ENCODE data around the gene MTCH1.
"Not testable (repeated sequence)": the region's sequence is repeated elsewhere in the genome, so short reads cannot be mapped to it uniquely, and the experiment has no call there.

Gene MTCH1

DNA sequence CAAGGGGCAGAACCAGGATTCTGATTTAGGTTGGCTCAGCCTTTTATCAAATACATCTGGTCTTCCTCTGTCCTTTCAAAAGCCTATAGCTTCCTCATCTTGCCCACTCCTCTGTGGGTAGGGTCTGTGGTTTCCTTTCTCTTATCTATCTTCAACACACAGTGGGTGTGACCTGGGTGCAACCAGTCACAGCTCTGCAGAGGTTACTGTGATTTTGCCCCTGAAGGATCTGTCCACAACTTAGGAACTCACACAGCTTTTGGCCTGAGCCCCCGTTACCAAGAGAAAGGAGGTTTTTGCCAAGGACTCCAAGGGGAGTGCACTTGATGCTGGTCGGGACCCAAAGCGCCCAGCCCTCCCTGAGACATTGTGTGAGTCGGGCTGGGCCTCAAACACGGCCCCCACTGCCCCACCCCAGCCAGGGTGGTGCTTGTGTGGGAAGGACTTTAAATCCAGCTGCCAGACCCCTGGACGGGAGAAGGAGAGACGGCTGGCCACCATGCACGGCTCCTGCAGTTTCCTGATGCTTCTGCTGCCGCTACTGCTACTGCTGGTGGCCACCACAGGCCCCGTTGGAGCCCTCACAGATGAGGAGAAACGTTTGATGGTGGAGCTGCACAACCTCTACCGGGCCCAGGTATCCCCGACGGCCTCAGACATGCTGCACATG lies 31.6 kb downstream of the MTCH1 start, which contains the start of gene PI16:
TSS of gene PI16 (plus strand) at position 477 of the 670 bp plus-strand sequence. CDS start at position 500, 23 bp downstream.
- no peak for DNase-seq (ENCODE audit: low read depth, low spot score)

DNA sequence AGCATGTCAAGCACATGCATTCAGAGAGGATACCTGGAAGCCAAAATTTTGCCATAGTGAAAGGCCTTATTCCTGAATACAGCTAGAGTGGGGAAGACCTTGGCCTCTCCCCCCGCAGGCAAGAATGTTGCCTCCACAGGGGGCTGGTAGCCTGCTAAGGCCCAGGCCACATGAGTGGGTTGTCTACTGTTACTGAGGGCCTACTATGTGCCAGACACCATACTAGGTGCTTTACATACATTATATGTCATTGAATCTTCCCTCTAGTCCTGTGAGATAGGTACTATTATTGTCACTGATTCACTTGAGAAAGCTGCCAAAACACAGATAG lies 32.1 kb downstream of the MTCH1 start:
- DNase-seq (ENCODE audit: low read depth, low spot score) = no peak

DNA sequence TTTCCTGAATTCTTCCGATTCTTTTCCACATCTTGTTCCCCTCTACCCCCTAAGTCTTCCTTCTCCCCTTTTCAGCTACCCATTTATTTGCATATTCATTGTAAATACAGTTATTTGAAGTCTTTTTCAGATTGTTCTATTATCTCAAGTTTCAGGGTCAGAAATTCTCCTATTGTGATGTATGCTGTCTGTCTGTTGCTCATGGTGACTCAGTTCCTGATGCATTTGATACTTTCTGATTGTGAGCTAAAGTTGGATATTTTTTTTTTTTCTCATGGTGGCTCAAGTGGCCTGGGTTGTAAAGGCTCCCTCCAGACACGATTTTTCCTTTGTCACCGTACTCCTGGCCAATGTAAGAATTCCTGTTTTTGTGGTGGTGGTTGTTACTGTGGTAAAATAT lies 36.4 kb downstream of the MTCH1 start:
- peak; percentile 37 for DNase-seq (ENCODE audit: low read depth, low spot score)

DNA sequence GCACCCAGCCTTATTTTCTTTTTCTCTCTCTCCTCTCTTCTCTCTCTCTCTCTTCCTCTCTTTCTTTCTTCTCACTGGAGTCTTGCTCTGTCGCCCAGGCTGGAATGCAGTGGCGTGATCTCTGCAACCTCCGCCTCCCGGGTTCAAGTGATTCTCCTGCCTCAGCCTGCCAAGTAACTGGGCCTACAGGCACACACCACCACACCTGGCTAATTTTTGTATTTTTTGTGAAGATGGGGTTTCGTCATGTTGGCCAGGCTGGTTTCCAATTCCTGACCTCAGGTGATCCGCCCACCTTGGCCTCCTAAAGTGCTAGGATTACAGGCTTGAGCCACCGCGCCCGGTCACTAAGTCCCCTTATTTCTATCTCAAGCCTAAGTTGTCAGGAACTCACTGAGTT lies 36.9 kb downstream of the MTCH1 start:
- DNase-seq (ENCODE audit: low read depth, low spot score) = not testable (repeated sequence)

DNA sequence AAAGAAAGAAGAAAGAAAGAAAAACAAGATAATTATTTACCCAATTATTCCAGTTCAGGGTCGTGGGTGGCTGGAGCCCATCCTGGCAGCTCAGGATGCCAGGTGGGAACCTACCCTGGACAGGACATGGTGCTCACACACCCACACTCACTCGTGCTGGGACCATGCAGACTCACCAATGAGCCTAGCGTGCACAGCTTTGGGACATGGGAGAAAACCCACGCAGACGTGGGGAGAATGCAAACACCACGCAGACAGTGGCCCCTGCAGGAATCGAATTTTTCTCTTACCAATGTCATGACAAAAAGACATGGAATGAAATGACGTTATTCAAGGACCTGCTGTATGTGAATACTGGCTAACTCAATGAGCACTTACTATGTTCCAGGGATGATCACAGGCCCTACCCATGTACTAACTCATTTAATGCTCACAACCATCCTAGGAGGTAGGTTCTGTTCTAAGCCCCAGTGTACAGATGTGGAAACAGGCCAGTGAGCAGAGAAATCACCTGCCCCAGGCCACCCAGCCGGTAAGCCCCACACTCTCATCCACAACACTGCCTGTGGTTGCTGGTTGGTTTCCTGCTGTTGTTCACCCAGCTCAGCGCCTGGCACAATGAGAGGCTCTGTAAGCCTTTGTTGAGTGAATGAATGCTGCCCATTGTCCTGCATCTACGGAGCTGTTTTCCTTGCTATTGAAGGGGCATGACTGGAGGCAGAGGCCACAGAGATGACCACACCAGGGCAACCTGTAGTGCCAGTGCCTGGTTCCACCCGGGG lies 38.2 kb downstream of the MTCH1 start:
- DNase-seq (ENCODE audit: low read depth, low spot score) = no peak

DNA sequence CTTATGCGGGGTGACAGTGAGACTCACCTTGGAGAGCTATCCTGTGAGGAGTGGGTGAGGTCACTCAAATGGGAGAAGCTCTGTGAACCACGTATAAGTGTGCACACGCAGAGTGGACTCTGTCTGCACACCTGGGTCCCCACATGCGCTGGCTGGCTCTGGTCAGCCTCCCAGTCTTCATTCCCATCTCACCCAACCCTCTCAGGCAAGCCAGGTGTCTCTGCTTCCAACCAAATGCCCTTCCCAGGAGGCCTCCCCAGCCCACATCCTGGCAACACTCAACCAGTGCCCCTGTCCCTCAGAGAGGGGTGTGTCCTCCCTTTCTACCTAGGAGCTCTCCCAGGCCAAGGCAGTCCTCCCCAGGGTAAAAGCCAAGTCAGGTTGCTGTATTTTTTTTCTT lies 39.5 kb downstream of the MTCH1 start:
- DNase-seq (ENCODE audit: low read depth, low spot score) = no peak

DNA sequence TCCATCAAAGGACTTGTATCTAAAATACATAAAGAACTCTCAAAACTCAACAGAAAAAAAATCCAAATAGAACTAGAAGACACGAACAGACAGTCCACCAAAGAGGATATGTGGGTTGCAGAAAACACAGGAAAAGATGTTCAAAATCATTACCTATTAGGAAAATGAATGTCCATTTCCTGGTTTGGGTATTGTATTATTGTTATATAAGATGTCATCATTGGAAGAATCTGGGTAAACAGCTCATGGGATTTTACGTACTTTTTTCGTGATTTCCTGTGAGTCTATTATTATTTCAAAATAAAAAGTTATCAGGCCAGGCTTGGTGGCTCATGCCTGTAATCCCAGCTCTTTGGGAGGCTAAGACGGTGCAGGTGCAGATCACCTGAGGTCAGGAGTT lies 40.7 kb downstream of the MTCH1 start:
- DNase-seq (ENCODE audit: low read depth, low spot score) = no peak

DNA sequence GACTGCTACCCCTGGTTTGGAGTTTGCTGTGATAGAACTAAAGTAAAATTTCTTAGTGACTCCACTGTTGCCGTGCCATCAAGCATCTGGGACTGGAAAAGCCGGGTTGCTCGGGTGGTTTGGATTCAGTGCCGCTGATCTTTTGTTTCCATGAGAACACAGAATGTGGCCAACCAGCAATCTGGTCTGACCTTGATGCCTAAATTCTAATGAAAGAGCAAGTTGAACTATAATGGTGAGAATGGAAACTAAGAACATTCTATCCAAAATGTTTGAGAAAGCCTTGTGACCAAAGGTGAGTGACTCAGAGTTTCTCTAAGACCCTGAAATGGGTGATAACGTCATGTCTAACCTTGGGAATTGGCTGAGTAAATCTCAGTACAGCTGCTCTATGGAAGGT lies 41.3 kb downstream of the MTCH1 start:
- no peak for DNase-seq (ENCODE audit: low read depth, low spot score)

DNA sequence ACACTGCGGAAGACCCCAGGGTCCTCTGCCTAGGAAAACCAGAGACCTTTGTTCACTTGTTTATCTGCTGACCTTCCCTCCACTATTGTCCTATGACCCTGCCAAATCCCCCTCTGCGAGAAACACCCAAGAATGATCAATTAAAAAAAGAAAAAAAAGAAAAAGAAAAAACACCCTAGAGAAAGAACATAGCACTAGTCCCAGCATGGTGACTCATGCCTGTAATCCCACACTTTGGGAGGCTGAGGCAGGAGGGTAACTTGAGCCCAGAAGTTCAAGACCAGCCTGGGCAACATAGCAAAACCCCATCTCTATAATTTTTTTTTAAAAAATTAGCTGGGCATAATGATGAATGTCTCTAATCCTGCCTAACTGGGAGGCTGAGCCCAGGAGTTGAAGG lies 43.7 kb downstream of the MTCH1 start:
- not testable (repeated sequence) for DNase-seq (ENCODE audit: low read depth, low spot score)

DNA sequence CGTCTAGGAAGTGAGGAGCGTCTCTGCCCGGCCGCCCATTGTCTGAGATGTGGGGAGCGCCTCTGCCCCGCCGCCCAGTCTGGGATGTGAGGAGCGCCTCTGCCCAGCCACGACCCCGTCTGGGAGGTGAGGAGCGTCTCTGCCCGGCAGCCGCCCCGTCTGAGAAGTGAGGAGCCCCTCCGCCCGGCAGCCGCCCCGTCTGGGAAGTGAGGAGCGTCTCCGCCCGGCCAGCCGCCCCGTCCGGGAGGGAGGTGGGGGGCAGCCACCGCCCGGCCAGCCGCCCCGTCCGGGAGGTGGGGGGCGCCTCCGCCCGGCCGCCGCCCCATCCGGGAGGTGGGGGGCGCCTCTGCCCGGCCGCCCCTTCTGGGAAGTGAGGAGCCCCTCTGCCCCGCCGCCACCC lies 44.4 kb downstream of the MTCH1 start:
- not testable (repeated sequence) for DNase-seq (ENCODE audit: low read depth, low spot score)

DNA sequence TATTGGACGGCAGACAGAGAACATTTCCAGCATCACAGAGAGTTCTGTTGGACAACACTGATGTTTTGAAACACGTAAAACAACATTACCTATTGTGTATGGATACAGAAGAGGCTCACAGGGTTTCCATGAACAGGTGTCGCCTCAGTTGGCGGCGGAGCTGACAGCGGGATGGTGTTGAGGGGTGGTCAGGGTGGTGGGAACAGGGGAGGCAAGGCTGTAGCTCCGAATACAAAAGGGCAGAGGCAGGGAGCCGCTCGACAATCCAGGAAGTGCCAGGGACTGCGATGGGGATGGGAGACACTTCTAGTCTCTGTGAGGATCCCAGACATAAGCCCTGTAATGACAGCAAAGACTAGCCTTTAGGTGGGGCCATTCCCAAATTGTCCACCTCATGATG lies 46.0 kb downstream of the MTCH1 start:
- no peak for DNase-seq (ENCODE audit: low read depth, low spot score)

DNA sequence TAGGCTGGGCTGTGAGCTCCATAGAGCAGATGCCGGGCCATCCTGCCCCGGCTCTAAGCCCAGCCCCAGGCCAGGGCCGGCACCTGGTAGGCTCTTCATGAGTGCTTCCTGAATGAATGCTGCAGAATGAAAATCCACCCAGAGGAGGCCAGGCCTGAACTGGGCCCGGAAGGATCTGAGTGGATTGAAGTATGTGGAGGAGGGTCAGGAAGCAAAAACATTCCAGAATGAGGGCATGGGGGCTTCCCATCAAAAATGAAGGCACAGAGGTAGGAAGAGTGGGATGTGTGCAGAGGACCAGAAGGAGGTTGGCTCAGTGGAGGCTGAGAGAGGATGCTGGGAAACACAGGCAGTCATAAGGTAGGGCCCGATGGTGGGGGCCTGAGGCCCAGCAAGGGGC lies 47.0 kb downstream of the MTCH1 start:
- not testable (repeated sequence) for DNase-seq (ENCODE audit: low read depth, low spot score)

DNA sequence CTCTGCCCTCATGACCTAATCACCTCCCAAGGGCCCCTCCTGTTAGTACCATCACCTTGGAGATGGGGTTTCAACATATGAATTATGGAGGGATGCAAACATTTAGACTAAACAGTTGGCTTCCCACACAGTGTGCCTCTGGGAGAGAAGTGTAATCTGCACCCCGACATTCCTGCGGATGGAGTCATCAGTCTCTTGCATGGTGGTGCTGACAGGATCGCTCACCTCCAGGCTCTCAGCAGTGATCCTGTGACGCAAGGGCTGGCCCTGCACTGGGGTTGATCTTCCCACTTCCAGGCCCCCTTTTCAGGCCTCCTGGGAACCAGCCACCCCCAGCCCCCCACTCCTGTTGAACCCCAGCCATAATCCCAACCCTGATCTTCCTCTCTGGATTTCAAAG lies 47.5 kb downstream of the MTCH1 start:
- DNase-seq (ENCODE audit: low read depth, low spot score) = peak; percentile 48

DNA sequence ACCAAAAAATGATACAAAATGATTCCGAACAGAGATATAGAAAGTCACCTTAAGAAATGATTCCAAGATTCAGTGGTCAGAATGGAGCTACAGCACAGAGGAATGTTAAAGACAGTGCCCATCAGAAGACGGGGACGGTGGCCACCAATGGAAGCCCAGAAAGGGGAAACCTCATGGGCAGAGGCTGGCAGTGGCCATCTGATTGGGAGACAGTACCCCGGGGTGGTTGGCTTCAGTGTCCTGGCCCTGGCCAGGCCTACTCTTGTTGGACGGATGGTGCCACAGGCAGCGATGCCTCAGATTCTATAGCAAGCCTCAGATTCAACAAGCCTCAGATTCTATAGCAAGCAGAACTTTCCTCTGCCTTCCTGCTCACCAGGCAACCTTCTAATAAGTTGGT lies 48.1 kb downstream of the MTCH1 start:
- no peak for DNase-seq (ENCODE audit: low read depth, low spot score)

DNA sequence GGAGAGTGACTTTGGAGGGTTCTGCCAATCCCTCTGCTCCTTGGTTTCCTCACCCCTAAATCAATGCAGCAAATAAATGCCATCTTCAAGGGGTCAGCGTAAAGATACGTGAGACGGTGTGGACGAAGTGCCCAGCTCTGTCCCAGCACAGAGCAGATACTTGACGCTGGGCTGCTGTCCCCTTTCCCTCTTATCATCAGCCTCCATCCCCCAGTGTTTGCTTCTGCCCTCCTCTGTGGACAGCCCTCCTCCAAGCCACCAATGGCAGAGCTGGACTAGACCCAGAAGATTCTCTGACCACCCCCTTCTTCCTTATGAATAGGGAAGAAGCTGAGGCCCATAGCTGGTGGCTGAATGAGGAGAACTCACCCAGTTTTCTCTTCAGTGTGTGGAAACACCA lies 49.2 kb downstream of the MTCH1 start:
- no peak for DNase-seq (ENCODE audit: low read depth, low spot score)

DNA sequence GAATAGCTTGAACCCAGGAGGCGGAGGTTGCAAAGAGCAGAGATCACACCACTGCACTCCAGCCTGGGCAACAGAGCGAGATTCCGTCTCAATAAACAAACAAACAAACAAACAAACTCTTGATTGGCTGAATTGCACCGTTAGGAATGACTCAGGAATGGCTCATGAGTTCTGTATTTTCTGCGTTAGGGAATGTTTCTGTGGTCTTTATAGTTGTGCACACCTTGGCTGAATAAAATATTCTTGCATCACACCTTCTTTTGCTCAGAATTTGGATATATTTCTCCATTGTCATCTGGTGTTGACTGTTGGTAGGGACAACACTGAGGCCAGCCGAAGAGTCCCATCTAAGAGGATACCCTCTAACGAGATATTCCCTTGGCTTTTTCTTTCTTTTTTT lies 51.1 kb downstream of the MTCH1 start:
- no peak for DNase-seq (ENCODE audit: low read depth, low spot score)

DNA sequence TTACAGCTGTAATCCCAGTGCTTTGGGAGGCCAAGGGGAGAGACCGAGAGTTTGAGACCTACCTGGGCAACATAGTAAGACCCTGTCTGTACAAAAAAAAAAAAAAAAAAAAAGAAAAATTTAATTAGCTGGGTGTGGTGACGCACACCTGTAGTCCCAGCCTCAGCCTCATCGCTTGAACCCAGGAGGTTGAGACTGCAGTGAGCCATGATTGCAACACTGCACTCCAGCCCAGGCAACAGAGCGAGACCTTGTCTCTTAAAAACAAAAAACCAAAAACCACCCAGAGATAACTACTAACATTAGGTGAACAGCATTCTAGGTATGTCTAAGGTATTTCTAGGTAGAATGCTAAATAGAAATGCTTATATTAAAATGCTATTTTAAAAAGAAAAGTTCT lies 52.5 kb downstream of the MTCH1 start:
- no peak for DNase-seq (ENCODE audit: low read depth, low spot score)

DNA sequence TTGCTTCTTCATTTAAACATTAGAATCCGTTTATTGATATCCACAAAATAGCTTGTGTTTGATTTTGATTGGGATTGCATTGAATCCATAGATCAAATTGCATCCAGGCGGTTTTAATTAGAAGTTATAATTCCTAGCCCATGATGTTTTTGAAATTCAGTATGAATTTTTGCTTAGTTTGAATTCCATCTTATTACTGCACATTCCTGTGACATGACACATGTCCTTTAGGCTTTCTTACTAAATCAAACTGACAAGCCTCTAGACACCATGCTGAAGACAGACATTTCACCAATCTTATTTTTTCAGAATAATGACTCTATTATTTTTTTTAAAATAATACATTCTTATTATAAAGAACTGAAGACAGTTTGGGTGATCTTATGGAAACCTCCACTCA lies 52.9 kb downstream of the MTCH1 start:
- DNase-seq (ENCODE audit: low read depth, low spot score) = no peak

DNA sequence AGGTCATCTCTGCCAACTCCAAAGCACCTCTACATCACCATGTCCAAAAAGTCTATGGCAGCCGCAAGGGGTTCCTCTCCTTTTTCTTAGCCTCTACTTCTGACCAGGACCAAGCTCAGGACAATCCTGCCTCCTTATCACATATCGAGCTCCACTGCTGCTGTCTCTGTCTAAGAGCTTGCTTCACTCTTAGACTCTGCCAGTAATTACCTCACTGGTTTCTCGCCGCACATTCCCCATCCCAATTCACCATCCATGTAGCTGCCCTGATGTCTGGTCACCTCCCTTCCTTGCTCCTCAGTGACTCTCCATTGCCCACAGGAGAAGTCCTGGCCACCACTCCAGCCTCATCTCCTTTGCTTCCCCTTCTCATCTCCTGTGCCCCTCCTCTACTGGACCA lies 55.5 kb downstream of the MTCH1 start:
- no peak for DNase-seq (ENCODE audit: low read depth, low spot score)

DNA sequence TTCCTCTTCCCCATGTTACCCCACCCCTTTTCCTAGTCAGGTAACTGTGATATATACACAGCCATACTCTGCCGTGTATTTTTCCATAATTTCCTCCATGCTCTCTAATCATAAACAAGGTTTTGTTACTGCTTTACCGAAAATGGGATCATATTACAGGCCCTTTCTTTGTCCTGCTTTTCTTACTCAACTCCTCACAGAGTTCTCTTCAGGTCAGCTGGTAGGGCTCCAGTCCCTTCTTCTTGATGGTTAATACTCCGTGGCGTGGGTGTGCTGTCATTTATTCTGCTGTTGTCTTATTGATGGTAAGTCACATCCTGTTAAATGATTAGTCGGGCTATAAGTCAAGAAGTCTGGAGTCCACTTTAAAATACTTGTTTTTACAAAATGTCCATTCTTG lies 56.4 kb downstream of the MTCH1 start:
- DNase-seq (ENCODE audit: low read depth, low spot score) = no peak

DNA sequence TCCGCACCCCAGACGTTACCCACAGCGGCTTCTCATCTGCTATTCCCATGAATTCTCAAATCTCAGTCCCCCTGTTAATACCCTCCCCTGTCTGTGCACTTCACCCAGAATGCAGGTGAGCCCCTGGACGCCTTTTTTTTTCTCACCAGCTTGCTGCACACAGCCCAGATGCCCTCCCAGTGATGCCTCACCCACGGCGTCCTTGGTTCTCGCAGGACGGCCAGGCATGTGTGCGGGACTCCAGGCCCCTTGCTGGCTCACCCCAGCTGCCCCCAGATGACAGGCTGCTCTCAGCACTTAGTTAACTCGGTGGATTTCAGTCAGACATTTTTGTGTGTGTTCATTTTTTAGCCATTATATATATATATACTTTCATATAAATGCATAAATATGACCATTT lies 56.8 kb downstream of the MTCH1 start:
- no peak for DNase-seq (ENCODE audit: low read depth, low spot score)

DNA sequence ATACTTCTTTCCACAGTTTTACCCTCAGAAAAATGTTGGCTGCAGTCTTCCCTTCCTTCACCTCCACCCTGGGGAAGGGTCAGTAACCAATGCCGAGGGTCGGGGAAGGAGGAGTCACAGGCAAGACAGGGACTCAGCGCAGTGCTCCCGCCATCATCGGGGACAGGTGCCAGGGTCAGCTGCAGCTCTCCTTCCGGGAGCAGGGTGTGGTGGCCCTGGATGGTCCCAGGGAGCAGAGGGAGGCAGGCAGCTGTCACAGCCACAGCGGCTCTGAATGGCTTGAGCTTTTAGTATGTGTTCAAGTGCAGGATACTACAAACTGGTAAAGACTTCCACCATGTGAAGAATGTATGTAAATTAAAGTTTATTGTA lies 57.5 kb downstream of the MTCH1 start:
- DNase-seq (ENCODE audit: low read depth, low spot score) = no peak

DNA sequence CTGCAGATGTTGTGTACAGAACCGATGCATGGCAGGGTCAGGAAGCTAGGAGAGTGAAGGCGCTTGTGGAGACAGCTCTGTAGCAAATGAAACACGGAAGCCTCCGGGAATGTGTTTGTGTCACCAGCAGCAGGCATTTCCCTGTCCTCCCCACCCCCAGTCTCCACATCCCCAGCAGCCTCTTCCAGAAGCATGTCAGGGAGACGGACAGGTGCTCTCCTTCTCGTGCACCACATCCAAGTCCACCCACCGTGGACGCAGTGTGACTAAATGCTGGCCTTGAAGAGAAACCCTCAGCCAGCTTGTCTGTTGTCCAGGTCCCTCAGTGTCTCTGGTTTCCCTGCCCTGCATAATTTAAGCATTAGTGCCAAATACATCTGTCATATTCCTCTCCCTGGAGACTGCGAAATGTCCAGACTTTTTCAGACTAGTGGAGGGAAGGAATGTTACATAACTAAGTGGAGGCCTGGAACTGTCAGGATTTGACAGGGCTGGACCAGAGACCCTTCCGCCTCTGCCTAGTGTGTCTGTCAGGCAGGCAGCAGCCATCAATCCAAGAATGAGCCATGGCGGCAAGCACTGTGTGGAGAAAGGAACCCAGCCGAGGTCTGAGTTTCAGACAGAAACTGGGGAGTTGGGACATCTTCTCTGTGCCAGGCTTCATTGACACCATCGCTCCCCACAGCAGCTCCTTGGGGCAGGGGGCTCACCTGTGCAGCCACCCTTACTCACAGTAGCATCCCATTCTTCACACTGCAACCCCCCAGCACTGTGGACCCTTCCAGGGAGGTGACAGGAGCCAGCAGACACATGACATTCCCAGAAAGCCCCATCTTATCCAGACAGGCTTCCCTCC lies 58.1 kb downstream of the MTCH1 start:
- no peak for DNase-seq (ENCODE audit: low read depth, low spot score)

Measured in astrocyte of the hippocampus (primary cell).